ENCODE data around the gene PCSK4. TPM values are rescaled to one million over a fixed set of nuclear protein-coding genes. Genes with fewer than 3 reads are reported as not detected.

Gene PCSK4
- total and polyA plus RNA-seq, 2 of the 4 experiments (the other 2 are of a cell fraction), result 0.72 to 1.7 TPM

GRCh38 chr19:1512671-1513498 is 22.7 kb upstream of the PCSK4 start, which contains the start of gene ADAMTSL5:
ADAMTSL5 (minus strand) TSS chr19:1513019; CDS start chr19:1510943, 2,076 bp downstream.
- Histone ChIP-seq H3K56ac (ENCODE audit: extremely low read depth, insufficient read depth, low read length) (peak within 1 kb of the TSS; percentile 41), H3K9me1 (ENCODE audit: insufficient read depth, low read length) (no peaks in the 10 kb centered on the region), H3K79me1 (ENCODE audit: low read depth in 1 of 2, low read length in 2 of 2) (peaks cover 4 to 15% of the 10 kb centered on the region in 2 experiments; a peak in 1 of 4 replicates), H3K18ac (ENCODE audit: low read depth, low read length) (peak within 1 kb of the TSS; percentile 95), H4K91ac (ENCODE audit: insufficient read depth, low read depth, low read length) (peak within 1 kb of the TSS; percentile 64; the same call in 1 of the 2 replicates), H4K5ac (ENCODE audit: low read depth, low read length) (peak within 1 kb of the TSS; percentile 94), H3K4ac (ENCODE audit: low read depth, low read length) (peak within 1 kb of the TSS; percentile 82), H3K9me3 (ENCODE audit: control insufficient read depth, insufficient read depth, low read length) (peaks cover 2% of the 10 kb centered on the region; the same call in 1 of the 2 replicates), H3K4me2 (ENCODE audit: low read depth, low read length) (peak within 1 kb of the TSS; percentile 96), H2BK120ac (ENCODE audit: low read depth, low read length) (peak within 1 kb of the TSS; percentile 19), H2AK5ac (ENCODE audit: low read depth, low read length) (peak within 1 kb of the TSS; percentile 84), H3K9ac (ENCODE audit: low read depth, low read length) (peak within 1 kb of the TSS; percentile 98), H3K4me1 (ENCODE audit: control insufficient read depth, insufficient read depth, low read length) (peaks cover 4% of the 10 kb centered on the region; the same call in 1 of the 2 replicates), H2AFZ (replicated peaks; ENCODE audit: low read length, poor library complexity) (peak within 1 kb of the TSS; percentile 90), H3K14ac (replicated peaks; ENCODE audit: low read depth, low read length) (peak within 1 kb of the TSS; percentile 29; the same call in 1 of the 2 replicates), H2BK20ac (ENCODE audit: low read depth, low read length) (no peak within 1 kb of the TSS), H2BK5ac (ENCODE audit: low read depth, low read length, poor library complexity, severe bottlenecking) (peak within 1 kb of the TSS; percentile 77), H4K20me1 (ENCODE audit: insufficient read depth, low read length) (peaks cover 6% of the 10 kb centered on the region; the same call in 1 of the 2 replicates), H4K8ac (ENCODE audit: low read depth in 2 of 2, low read length in 2 of 2) (peak within 1 kb of the TSS; percentile 92 to 96), H2BK15ac (ENCODE audit: low read depth, low read length) (no peak within 1 kb of the TSS), H3K4me3 (ENCODE audit: insufficient read depth, low read depth, low read length) (peak within 1 kb of the TSS; percentile 98), H2AK9ac (replicated peaks; ENCODE audit: low read depth, low read length, poor library complexity) (peak within 1 kb of the TSS; percentile 91), H3K27ac (ENCODE audit: insufficient read depth, low read length) (peak within 1 kb of the TSS; percentile 83), H3K27me3 (ENCODE audit: control insufficient read depth, insufficient read depth, low read length) (no peaks in the 10 kb centered on the region), H3K23ac (ENCODE audit: low read depth, low read length) (no peak within 1 kb of the TSS), H3K36me3 (ENCODE audit: control insufficient read depth, insufficient read depth, low read length) (peaks cover 5% of the 10 kb centered on the region; the same call in 1 of the 2 replicates)
- intact Hi-C loops (cut with micrococcal nuclease), result no loop called here
- WGBS, 2 experiments (ENCODE audit: extremely low coverage in 2 of 2, insufficient read length in 1 of 2), result 1% methylated on average over 39 of the region's 78 CpGs; no CpG with 5 or more reads in 1 of the 2 experiments
- in situ Hi-C loops (cut with MboI; ENCODE audit: low sequenced_read_pairs), result no loop called here
- ChIA-PET CTCF (no interaction called here), POLR2A (ENCODE audit: unreplicated experiment) (no interaction called here)
- dilution Hi-C loops (cut with HindIII; ENCODE audit: low sequenced_read_pairs, unreplicated experiment), result no loop called here
- TF ChIP-seq CTCF (conservative IDR thresholded peaks at IDR 0.05; ENCODE audit: low read depth, low read length) (peak; percentile 39), NFE2L2 (IDR thresholded peaks at IDR 0.05; ENCODE audit: low read depth, low read length) (no peak), RAD21 (IDR thresholded peaks at IDR 0.05; ENCODE audit: low read length) (no peak; the same call in 1 of the 2 replicates)
- DNase-seq (peak; percentile 28), ATAC-seq (ENCODE audit: low read depth) (peak; percentile 73)
- BruUV-seq (replicated peaks), result no TSS peak

Measured in IMR-90 (cell line).